ENCODE data around the gene C11orf65. TPM values are rescaled to one million over a fixed set of nuclear protein-coding genes. Genes with fewer than 3 reads are reported as not detected.

C11orf65 gene
- total RNA-seq, 1 experiment from 2014 or later: 1.3 TPM

DNA sequence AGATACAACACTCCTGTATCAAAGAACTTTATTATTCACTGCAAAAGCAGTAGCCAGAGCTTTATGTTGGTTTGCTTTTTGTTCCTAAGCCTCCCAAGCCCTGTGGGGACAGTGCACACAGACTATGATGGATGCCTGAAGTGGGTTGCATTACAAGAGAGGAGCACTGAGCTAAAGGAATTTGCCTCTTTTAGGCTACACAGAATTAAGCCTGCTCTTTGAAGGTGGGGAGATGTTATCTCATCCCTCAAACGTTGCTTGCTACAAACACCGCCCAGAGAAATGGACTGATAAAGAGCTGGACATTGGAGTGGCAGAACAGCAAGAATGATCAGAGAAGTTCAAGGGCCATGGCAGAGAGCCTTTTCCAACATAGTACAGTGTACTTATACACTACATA, 33.4 kb upstream of the C11orf65 start:
- TF ChIP-seq SP1 (IDR thresholded peaks at IDR 0.05; ENCODE audit: low read depth) (no peak), TCF7L2 (IDR thresholded peaks at IDR 0.05; ENCODE audit: borderline replicate concordance, extremely low read depth, insufficient read depth, insufficient read length) (no peak), CEBPB (IDR thresholded peaks at IDR 0.05; ENCODE audit: low read depth) (no peak)
- TF ChIP-seq, protein P1, sequence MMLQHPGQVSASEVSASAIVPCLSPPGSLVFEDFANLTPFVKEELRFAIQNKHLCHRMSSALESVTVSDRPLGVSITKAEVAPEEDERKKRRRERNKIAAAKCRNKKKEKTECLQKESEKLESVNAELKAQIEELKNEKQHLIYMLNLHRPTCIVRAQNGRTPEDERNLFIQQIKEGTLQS (IDR thresholded peaks at IDR 0.05): no peak
- RAD21 ChIA-PET (ENCODE audit: low non-redundant PET in 1 of 2, low total read pairs in 2 of 2, uncharacterized antibody in 2 of 2, unreplicated experiment in 2 of 2): no interaction called here
- Histone ChIP-seq H2AFZ (ENCODE audit: low read depth, low read length, poor library complexity, severe bottlenecking) (no peak overlapping the region), H4K20me1 (ENCODE audit: insufficient read depth) (no peaks in the 10 kb centered on the region), H3K4me3 (replicated peaks in 1 of 2; ENCODE audit: low read depth in 1 of 2, low read length in 2 of 2) (no peak overlapping the region), H3K27ac (ENCODE audit: low read depth, low read length) (no peak overlapping the region), H3K4me2 (ENCODE audit: low read length) (no peak overlapping the region), H3K9ac (ENCODE audit: low read length) (no peak overlapping the region), H3K9me2 (ENCODE audit: insufficient read depth) (no peaks in the 10 kb centered on the region), H3K27me3 (ENCODE audit: insufficient read depth, low read length) (no peaks in the 10 kb centered on the region), H3K36me3 (ENCODE audit: control insufficient read depth in 1 of 2, insufficient read depth in 2 of 2, low read length in 2 of 2) (no peaks in the 10 kb centered on the region), H3K79me2 (ENCODE audit: insufficient read depth, low read length) (no peaks in the 10 kb centered on the region), H3K9me3 (ENCODE audit: control insufficient read depth in 1 of 2, insufficient read depth in 1 of 2, low read depth in 1 of 2, low read length in 2 of 2) (no peaks in the 10 kb centered on the region), H3K4me1 (ENCODE audit: control insufficient read depth in 1 of 2, insufficient read depth in 2 of 2, low read length in 2 of 2) (peaks cover 12 to 32% of the 10 kb centered on the region in 2 experiments; a peak in 3 of 4 replicates)
- BruUV-seq (replicated peaks): no TSS peak
- CTCF ChIA-PET: no interaction called here
- intact Hi-C loops (cut with micrococcal nuclease): no loop called here
- ATAC-seq (no peak), DNase-seq (ENCODE audit: low read depth, low spot score) (no peak)
- POLR2A ChIA-PET: no interaction called here

DNA sequence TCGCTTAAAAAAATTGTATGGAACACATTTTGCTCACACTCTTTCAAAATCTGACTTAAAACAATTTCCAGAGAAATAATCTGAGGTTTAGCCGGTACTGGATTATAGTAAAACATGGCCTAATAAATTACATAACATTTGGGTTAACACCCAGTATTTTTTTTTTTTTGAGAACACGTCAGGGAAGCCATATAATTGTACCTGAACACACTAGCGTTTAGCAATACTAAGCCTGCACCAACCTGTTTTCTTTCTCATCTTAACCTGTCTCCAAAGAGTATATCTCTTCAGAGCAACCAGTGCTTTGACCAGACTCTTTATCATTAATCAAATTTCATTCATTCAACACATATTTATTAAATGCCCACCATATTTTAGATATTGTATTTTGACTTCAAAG, 32.8 kb upstream of the C11orf65 start:
- intact Hi-C loops (cut with micrococcal nuclease): no loop called here
- BruUV-seq (replicated peaks): no TSS peak
- no peaks in the 10 kb centered on the region for H3K27me3 ChIP-seq (ENCODE audit: insufficient read depth, low read length)
- H3K4me1 ChIP-seq (ENCODE audit: control insufficient read depth in 1 of 2, insufficient read depth in 2 of 2, low read length in 2 of 2): peaks cover 12 to 32% of the 10 kb centered on the region in 2 experiments; a peak in 3 of 4 replicates
- H3K9ac ChIP-seq (ENCODE audit: low read length): no peak overlapping the region
- H3K9me2 ChIP-seq (ENCODE audit: insufficient read depth): no peaks in the 10 kb centered on the region
- H3K27ac ChIP-seq (ENCODE audit: low read depth, low read length): no peak overlapping the region
- H3K79me2 ChIP-seq (ENCODE audit: insufficient read depth, low read length): no peaks in the 10 kb centered on the region
- ChIA-PET CTCF (no interaction called here), RAD21 (ENCODE audit: low non-redundant PET in 1 of 2, low total read pairs in 2 of 2, uncharacterized antibody in 2 of 2, unreplicated experiment in 2 of 2) (no interaction called here), POLR2A (no interaction called here)
- DNase-seq (ENCODE audit: low read depth, low spot score): no peak
- no peaks in the 10 kb centered on the region for H3K36me3 ChIP-seq (ENCODE audit: control insufficient read depth in 1 of 2, insufficient read depth in 2 of 2, low read length in 2 of 2)
- no peak overlapping the region for H2AFZ ChIP-seq (ENCODE audit: low read depth, low read length, poor library complexity, severe bottlenecking)
- no peaks in the 10 kb centered on the region for H3K9me3 ChIP-seq (ENCODE audit: control insufficient read depth in 1 of 2, insufficient read depth in 1 of 2, low read depth in 1 of 2, low read length in 2 of 2)
- no peak for ATAC-seq
- H4K20me1 ChIP-seq (ENCODE audit: insufficient read depth): no peaks in the 10 kb centered on the region
- H3K4me2 ChIP-seq (ENCODE audit: low read length): no peak overlapping the region
- H3K4me3 ChIP-seq (replicated peaks in 1 of 2; ENCODE audit: low read depth in 1 of 2, low read length in 2 of 2): no peak overlapping the region
- TF ChIP-seq RAD21 (IDR thresholded peaks at IDR 0.05; ENCODE audit: low read depth) (no peak), POLR2A (IDR thresholded peaks at IDR 0.05; ENCODE audit: borderline replicate concordance, extremely low read depth, insufficient read depth, insufficient read length) (no peak), JUND (IDR thresholded peaks at IDR 0.05) (no peak), POLR2AphosphoS5 (IDR thresholded peaks at IDR 0.05; ENCODE audit: low read depth, low read length) (no peak), YY1 (IDR thresholded peaks at IDR 0.05; ENCODE audit: extremely low read depth, insufficient replicate concordance, low read depth, low read length) (no peak), TCF7L2 (IDR thresholded peaks at IDR 0.05; ENCODE audit: borderline replicate concordance, extremely low read depth, insufficient read depth, insufficient read length) (no peak), SP1 (IDR thresholded peaks at IDR 0.05; ENCODE audit: low read depth) (no peak), ZNF274 (IDR thresholded peaks at IDR 0.05; ENCODE audit: low read depth, low read length) (no peak), ELF1 (IDR thresholded peaks at IDR 0.05; ENCODE audit: borderline replicate concordance, low read depth) (no peak)
- TF ChIP-seq, protein P2, sequence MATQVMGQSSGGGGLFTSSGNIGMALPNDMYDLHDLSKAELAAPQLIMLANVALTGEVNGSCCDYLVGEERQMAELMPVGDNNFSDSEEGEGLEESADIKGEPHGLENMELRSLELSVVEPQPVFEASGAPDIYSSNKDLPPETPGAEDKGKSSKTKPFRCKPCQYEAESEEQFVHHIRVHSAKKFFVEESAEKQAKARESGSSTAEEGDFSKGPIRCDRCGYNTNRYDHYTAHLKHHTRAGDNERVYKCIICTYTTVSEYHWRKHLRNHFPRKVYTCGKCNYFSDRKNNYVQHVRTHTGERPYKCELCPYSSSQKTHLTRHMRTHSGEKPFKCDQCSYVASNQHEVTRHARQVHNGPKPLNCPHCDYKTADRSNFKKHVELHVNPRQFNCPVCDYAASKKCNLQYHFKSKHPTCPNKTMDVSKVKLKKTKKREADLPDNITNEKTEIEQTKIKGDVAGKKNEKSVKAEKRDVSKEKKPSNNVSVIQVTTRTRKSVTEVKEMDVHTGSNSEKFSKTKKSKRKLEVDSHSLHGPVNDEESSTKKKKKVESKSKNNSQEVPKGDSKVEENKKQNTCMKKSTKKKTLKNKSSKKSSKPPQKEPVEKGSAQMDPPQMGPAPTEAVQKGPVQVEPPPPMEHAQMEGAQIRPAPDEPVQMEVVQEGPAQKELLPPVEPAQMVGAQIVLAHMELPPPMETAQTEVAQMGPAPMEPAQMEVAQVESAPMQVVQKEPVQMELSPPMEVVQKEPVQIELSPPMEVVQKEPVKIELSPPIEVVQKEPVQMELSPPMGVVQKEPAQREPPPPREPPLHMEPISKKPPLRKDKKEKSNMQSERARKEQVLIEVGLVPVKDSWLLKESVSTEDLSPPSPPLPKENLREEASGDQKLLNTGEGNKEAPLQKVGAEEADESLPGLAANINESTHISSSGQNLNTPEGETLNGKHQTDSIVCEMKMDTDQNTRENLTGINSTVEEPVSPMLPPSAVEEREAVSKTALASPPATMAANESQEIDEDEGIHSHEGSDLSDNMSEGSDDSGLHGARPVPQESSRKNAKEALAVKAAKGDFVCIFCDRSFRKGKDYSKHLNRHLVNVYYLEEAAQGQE (IDR thresholded peaks at IDR 0.05; ENCODE audit: low read depth): no peak
- TF ChIP-seq, protein P3, sequence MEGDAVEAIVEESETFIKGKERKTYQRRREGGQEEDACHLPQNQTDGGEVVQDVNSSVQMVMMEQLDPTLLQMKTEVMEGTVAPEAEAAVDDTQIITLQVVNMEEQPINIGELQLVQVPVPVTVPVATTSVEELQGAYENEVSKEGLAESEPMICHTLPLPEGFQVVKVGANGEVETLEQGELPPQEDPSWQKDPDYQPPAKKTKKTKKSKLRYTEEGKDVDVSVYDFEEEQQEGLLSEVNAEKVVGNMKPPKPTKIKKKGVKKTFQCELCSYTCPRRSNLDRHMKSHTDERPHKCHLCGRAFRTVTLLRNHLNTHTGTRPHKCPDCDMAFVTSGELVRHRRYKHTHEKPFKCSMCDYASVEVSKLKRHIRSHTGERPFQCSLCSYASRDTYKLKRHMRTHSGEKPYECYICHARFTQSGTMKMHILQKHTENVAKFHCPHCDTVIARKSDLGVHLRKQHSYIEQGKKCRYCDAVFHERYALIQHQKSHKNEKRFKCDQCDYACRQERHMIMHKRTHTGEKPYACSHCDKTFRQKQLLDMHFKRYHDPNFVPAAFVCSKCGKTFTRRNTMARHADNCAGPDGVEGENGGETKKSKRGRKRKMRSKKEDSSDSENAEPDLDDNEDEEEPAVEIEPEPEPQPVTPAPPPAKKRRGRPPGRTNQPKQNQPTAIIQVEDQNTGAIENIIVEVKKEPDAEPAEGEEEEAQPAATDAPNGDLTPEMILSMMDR (IDR thresholded peaks at IDR 0.05 in 2 of 3, conservative IDR thresholded peaks at IDR 0.05 in 1 of 3; ENCODE audit: borderline replicate concordance in 1 of 3, insufficient read depth in 1 of 3, low read depth in 2 of 3, low read length in 2 of 3): no peak

Measured in HCT116 (cell line).